ENCODE data around the gene SMPDL3B. TPM values are rescaled to one million over a fixed set of nuclear protein-coding genes. Genes with fewer than 3 reads are reported as not detected.
"Not testable (repeated sequence)": the region's sequence is repeated elsewhere in the genome, so short reads cannot be mapped to it uniquely, and the experiment has no call there.

SMPDL3B gene
- total RNA-seq, 4 donors from 2014 or later: not detected

GRCh38 chr1:27999055-27999454, 64.3 kb downstream of the SMPDL3B start:
- Histone ChIP-seq H3K27me3 (no peaks in the 10 kb centered on the region), H3K9me3 (no peaks in the 10 kb centered on the region), H3K4me1 (no peaks in the 10 kb centered on the region), H3K36me3 (peaks cover 0 to 95% (median 25%) of the 10 kb centered on the region in 3 donors), H3K4me3 (no peak overlapping the region), H3K27ac (no peak overlapping the region)
- no peak for DNase-seq (ENCODE audit: low spot score in 2 of 2)
- WGBS, 2 donors: 94 to 96% methylated on average over 1 of the region's 1 CpG
- TF ChIP-seq EP300 (IDR thresholded peaks at IDR 0.05) (no peak), CTCF (IDR thresholded peaks at IDR 0.05) (no peak), POLR2A (IDR thresholded peaks at IDR 0.05) (no peak)

- DNase-seq (ENCODE audit: low spot score in 2 of 2): no peak
- no peak for TF ChIP-seq CTCF (IDR thresholded peaks at IDR 0.05)
- TF ChIP-seq POLR2A (IDR thresholded peaks at IDR 0.05): no peak
- no peak for TF ChIP-seq EP300 (IDR thresholded peaks at IDR 0.05)
- Histone ChIP-seq H3K4me1 (no peaks in the 10 kb centered on the region), H3K27me3 (no peaks in the 10 kb centered on the region), H3K9me3 (no peaks in the 10 kb centered on the region), H3K27ac (no peak overlapping the region), H3K4me3 (no peak overlapping the region), H3K36me3 (peaks cover 0 to 84% (median 10%) of the 10 kb centered on the region in 3 donors)
- 96 to 97% methylated on average over 10 of the region's 10 CpGs for WGBS, 2 donors
Measured at GRCh38 chr1:28002600-28002999, 67.8 kb downstream of the SMPDL3B start.

- H3K4me3 ChIP-seq; H3K9me3 ChIP-seq; H3K4me1 ChIP-seq; H3K27me3 ChIP-seq; DNase-seq (ENCODE audit: low spot score in 2 of 2); H3K27ac ChIP-seq: not testable (repeated sequence)
- H3K36me3 ChIP-seq: peaks cover 0 to 79% (median 6%) of the 10 kb centered on the region in 3 donors
- 96% methylated on average over 8 of the region's 8 CpGs for WGBS, 2 donors
Measured at GRCh38 chr1:28003117-28003516, 68.3 kb downstream of the SMPDL3B start.

Other genes starting within 250 kb of the SMPDL3B start
- gene FAM76A, start 209.0 kb upstream of the SMPDL3B start, total RNA-seq: 10 to 100 TPM; 16.7 to 41.3 (median 23.7) TPM
- 10 to 100 TPM; 51.6 to 71.0 (median 66.9) TPM for gene STX12, start 161.8 kb upstream of the SMPDL3B start, total RNA-seq
- gene PPP1R8, start 104.2 kb upstream of the SMPDL3B start, total RNA-seq: 10 to 100 TPM; 32.0 to 58.2 (median 37.2) TPM
- gene THEMIS2, start 62.5 kb upstream of the SMPDL3B start, total RNA-seq: 10 to 100 TPM; 13.2 to 50.7 (median 23.7) TPM
- gene RPA2, start 20.4 kb upstream of the SMPDL3B start, total RNA-seq: 10 to 100 TPM; 16.7 to 37.4 (median 26.1) TPM
- gene XKR8, start 25.0 kb downstream of the SMPDL3B start, total RNA-seq: 1 to 10 TPM; 5.1 to 7.5 (median 7.3) TPM
- 10 to 100 TPM in 3 of 4 donors, 1 to 10 TPM in 1; 9.2 to 17.6 (median 14.6) TPM for gene EYA3, start 153.6 kb downstream of the SMPDL3B start, total RNA-seq
- 10 to 100 TPM in 1 of 4 donors, 1 to 10 TPM in 3; 3.5 to 11.1 (median 5.9) TPM for gene PTAFR, start 241.7 kb downstream of the SMPDL3B start, total RNA-seq

Measured in tibial nerve (tissue), 4 donors.